Panc1 (cell line): ENCODE results near the gene PCDH15. TPM values are rescaled to one million over a fixed set of nuclear protein-coding genes. Genes with fewer than 3 reads are reported as not detected.

Experiments
- ATAC-seq: fragments of 200-7000 bp; cut with Tn5 transposase; 2 replicates; pipeline ENCODE4 v1.9.1; 2020; ENCODE audit warnings: mild to moderate bottlenecking, moderate library complexity
- BruUV-seq: library from RNA; stranded (reverse); fragments of 400-500 nt; replicated peaks from 2 replicates; lab custom pipeline; 2021; lab: Mats Ljungman, UMichigan
- CTCF ChIA-PET: fragments of 300-600 bp; sonication (Branson Sonifier 250); formaldehyde crosslinking; loops from one replicate; lab custom pipeline; 2022; ENCODE audit warnings: antibody characterized with exemption; lab: Charles Lee
- POLR2A ChIA-PET: fragments of 300-600 bp; sonication (Branson Sonifier 250); formaldehyde crosslinking; loops from one replicate; lab custom pipeline; 2022; ENCODE audit warnings: antibody characterized with exemption; lab: Charles Lee
- DNase-seq: peaks from one replicate; pipeline ENCODE4 v3.0.0-alpha.2; 2010; ENCODE audit warnings: low read depth, low spot score
- H3K27ac ChIP-seq: 2 replicates; pipeline ENCODE4 v1.5.1; 2011; ENCODE audit warnings: mild to moderate bottlenecking, low read length, inconsistent platforms
- H3K27me3 ChIP-seq: fragments of 200-500 bp; sonication (Bioruptor generic); 2 replicates; pipeline ENCODE4 v1.6.0; 2014; ENCODE audit warnings: low read length, inconsistent platforms; ENCODE audit not compliant: control insufficient read depth, insufficient read depth
- H3K36me3 ChIP-seq: fragments of 200-500 bp; sonication (Bioruptor generic); 2 replicates; pipeline ENCODE4 v1.5.1; 2014; ENCODE audit warnings: inconsistent platforms, mild to moderate bottlenecking, low read length, moderate library complexity; ENCODE audit not compliant: control insufficient read depth, insufficient read depth
- H3K4me1 ChIP-seq: 2 replicates; pipeline ENCODE4 v1.5.1; 2011; ENCODE audit warnings: inconsistent platforms, mild to moderate bottlenecking, low read length, moderate library complexity; ENCODE audit not compliant: control insufficient read depth, insufficient read depth
- H3K4me3 ChIP-seq, 2 experiments: 2 replicates each; pipeline ENCODE4 v1.5.1; 2011 to 2012; ENCODE audit warnings: low read depth in 2 of 2, low read length in 2 of 2, mild to moderate bottlenecking in 2 of 2, inconsistent platforms in 1 of 2, moderate library complexity in 1 of 2
- H3K9me3 ChIP-seq: fragments of 200-500 bp; sonication (Bioruptor generic); 2 replicates; pipeline ENCODE4 v1.5.1; 2014; ENCODE audit warnings: low read depth, mild to moderate bottlenecking, inconsistent platforms, low read length, moderate library complexity; ENCODE audit not compliant: control insufficient read depth, insufficient read depth
- CTCF ChIP-seq: fragments of 450-650 bp; IDR thresholded peaks from 2 replicates; pipeline ENCODE4 v1.5.1; 2017; ENCODE audit warnings: mild to moderate bottlenecking
- POLR2AphosphoS5 ChIP-seq: IDR thresholded peaks from 2 replicates; pipeline ENCODE4 v1.6.1; 2012; ENCODE audit warnings: mild to moderate bottlenecking, low read depth, low read length, moderate library complexity
- REST ChIP-seq, 2 experiments: IDR thresholded peaks; 2 replicates each; pipeline ENCODE4 v1.6.1; 2011 to 2012; ENCODE audit warnings: low read depth in 2 of 2, control low read depth in 1 of 2, low read length in 1 of 2, mild to moderate bottlenecking in 1 of 2, moderate library complexity in 1 of 2; ENCODE audit not compliant: insufficient read depth in 1 of 2
- SIN3A ChIP-seq: IDR thresholded peaks from 2 replicates; pipeline ENCODE4 v1.6.1; 2012; ENCODE audit warnings: low read depth, mild to moderate bottlenecking, low read length, moderate library complexity, borderline replicate concordance; ENCODE audit not compliant: insufficient read depth
- TCF7L2 ChIP-seq: IDR thresholded peaks from 2 replicates; pipeline ENCODE4 v1.6.1; 2011; ENCODE audit warnings: mild to moderate bottlenecking, low read depth, low read length, inconsistent platforms
- in situ Hi-C: cut with HindIII; loops from 2 replicates; pipeline ENCODE4 v1.10.0; 2016; ENCODE audit warnings: low sequenced_read_pairs, low pct_unique_long_range_greater_than_20kb
- intact Hi-C: fragments of 100-400 bp; cut with micrococcal nuclease; formaldehyde crosslinking; loops from one replicate; pipeline ENCODE4 v1.10.0; 2022; ENCODE audit not compliant: unreplicated experiment
- total RNA-seq: library from RNA; stranded (reverse); gene quantifications from one replicate; pipeline ENCODE4 v1.2.1, GENCODE V29; 2021; ENCODE audit not compliant: unreplicated experiment

Gene PCDH15
- total RNA-seq, 1 experiment from 2014 or later, result 0.18 TPM

GRCh38 chr10:54066646-54067045, 734.4 kb downstream of the PCDH15 start:
- Histone ChIP-seq H3K36me3 (no peaks in the 10 kb centered on the region), H3K27me3 (no peaks in the 10 kb centered on the region), H3K4me1 (no peaks in the 10 kb centered on the region), H3K4me3 (no peak overlapping the region), H3K27ac (no peak overlapping the region), H3K9me3 (no peaks in the 10 kb centered on the region)
- POLR2A ChIA-PET, result no interaction called here
- in situ Hi-C loops, result no loop called here
- CTCF ChIA-PET, result no interaction called here
- TF ChIP-seq REST (IDR thresholded peaks at IDR 0.05; ENCODE audit: insufficient read depth in 1 of 2, low read depth in 2 of 2, low read length in 1 of 2) (no peak), CTCF (no peak), POLR2AphosphoS5 (no peak), SIN3A (no peak), TCF7L2 (no peak)
- ATAC-seq (no peak), DNase-seq (no peak)
- intact Hi-C loops, result no loop called here
- BruUV-seq, result no TSS peak

- no peaks in the 10 kb centered on the region for H3K36me3 ChIP-seq
- DNase-seq (no peak), ATAC-seq (no peak)
- in situ Hi-C loops (no loop called here), intact Hi-C loops (no loop called here)
- POLR2A ChIA-PET, result no interaction called here
- H3K4me1 ChIP-seq, result no peaks in the 10 kb centered on the region
- TF ChIP-seq REST (IDR thresholded peaks at IDR 0.05; ENCODE audit: insufficient read depth in 1 of 2, low read depth in 2 of 2, low read length in 1 of 2), result no peak
- no peak for TF ChIP-seq SIN3A
- no peak for TF ChIP-seq POLR2AphosphoS5
- H3K9me3 ChIP-seq, result no peaks in the 10 kb centered on the region
- CTCF ChIA-PET, result no interaction called here
- no peaks in the 10 kb centered on the region for H3K27me3 ChIP-seq
- H3K27ac ChIP-seq, result no peak overlapping the region
- no TSS peak for BruUV-seq
- no peak overlapping the region for H3K4me3 ChIP-seq
Measured at GRCh38 chr10:54065106-54065505, 735.9 kb downstream of the PCDH15 start.
